ENCODE measurements around the gene TMEM208.

TMEM208 gene

DNA sequence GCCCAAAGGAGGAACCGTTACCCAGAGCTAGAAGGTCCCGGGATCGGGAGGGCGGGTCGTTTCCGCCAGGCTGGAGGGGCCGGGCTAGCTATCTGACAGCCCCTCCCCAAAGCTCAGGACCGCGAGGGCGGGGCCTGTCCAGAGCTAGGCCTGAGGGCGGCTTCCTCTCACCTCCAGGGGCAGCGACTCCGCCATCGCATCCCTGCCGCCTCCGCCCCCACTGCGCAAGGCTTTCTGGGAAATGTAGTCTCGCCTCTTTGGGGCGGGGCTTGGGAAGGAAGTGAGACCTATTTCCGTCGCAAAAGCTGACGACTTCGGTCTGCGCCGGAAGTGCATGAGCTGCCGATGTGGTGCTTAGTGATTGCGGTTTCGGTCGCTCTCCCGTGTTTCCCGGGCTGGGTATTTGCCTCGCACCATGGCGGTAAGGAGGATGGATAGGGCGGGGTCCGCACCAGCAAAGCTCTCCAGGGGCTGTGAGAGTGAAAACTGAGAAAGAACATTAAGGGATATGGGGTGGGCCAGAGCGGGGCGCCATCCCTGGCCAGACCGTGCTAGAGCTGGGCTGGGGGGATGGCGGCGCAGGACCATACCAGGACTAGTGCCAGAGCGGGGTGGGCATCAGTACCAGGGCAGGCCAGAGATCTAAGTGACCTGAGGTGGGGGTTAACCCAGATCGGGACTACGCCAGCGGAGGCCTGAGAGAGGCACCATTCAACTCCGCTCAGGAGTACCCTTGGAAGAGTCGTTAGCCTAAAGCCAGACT, at the start of gene TMEM208:
Gene TMEM208 (plus strand): TSS at position 327 of the 763 bp plus-strand sequence. CDS start 89 bp downstream, at position 416.
- in situ Hi-C loops (cut with MboI; ENCODE audit: low sequenced_read_pairs): no loop called here

GRCh38 chr16:67177743-67178699, 48.9 kb upstream of the TMEM208 start:
- in situ Hi-C loops (cut with MboI; ENCODE audit: low sequenced_read_pairs): no loop called here

DNA sequence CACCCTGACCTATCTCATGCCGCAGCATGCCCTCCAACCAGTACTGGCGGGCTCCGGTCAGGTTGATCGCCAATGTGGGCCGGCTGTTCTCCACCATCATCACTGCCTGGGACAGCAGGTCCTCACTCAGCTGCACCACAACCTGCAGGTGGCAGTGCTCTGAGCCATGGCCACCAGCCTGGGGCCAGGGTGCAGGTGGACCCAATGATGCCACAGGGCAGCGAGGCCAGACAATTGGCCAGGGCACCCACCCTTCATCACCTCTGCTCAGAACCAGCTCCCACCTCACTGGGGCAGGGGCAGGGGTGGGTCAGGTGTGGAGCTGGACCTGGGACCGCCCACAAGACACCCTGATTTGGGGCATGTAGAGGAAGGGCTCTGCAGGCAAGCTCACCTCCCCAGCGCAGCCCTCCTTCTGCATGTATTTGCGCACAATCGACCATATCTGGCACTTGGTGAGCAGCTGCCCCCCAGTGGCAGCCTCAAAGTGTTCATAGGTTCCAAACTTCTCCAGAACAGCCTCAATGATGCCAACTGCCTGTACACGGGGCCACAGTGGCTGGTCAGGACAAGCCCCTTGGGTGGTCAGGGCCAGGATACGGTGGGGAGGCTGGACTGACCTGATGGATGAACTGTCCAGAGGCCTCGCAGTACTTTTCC, 47.4 kb upstream of the TMEM208 start:
- in situ Hi-C loops (cut with MboI; ENCODE audit: low sequenced_read_pairs): no loop called here

GRCh38 chr16:67180166-67180565, 46.8 kb upstream of the TMEM208 start:
- in situ Hi-C loops (cut with MboI; ENCODE audit: low sequenced_read_pairs): no loop called here

- in situ Hi-C loops (cut with MboI; ENCODE audit: low sequenced_read_pairs): no loop called here
Measured at GRCh38 chr16:67181346-67181745, 45.6 kb upstream of the TMEM208 start.

DNA sequence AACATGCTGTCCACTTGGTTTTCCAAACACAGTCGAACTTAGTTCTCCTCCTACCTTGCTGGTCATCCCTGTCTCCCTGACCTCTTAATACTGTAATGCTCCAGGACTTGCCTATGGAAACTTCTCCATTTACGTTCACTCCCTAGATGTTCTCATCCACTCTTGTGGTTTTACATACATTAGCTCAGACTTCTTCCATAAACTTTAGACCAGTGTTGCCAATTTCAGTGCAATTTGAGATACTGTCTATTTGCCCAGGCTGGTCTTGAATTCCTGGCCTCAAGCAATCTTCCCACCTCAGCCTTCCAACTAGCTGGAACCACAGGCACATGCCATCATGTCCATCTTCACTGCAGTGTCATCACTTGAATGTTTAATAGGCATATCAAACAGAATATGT, 44.6 kb upstream of the TMEM208 start:
- in situ Hi-C loops (cut with MboI; ENCODE audit: low sequenced_read_pairs): no loop called here

DNA sequence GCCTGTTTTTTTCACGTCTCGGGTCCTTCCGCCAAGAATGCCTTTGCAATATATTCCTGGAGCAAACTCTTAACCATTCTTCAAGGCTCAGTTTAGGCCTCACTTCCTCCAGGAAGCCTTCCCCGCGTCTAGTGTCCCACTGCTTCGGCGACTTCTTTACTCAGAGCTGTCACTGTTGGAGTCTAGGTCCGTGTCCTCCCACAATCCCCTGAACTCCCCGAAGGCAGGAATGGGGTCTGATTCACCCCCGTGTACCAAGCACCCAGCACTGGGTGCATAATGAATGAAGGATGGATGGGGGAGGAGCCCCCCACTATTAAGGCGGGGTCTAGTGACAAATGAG, 43.7 kb upstream of the TMEM208 start:
- in situ Hi-C loops (cut with MboI; ENCODE audit: low sequenced_read_pairs): no loop called here

DNA sequence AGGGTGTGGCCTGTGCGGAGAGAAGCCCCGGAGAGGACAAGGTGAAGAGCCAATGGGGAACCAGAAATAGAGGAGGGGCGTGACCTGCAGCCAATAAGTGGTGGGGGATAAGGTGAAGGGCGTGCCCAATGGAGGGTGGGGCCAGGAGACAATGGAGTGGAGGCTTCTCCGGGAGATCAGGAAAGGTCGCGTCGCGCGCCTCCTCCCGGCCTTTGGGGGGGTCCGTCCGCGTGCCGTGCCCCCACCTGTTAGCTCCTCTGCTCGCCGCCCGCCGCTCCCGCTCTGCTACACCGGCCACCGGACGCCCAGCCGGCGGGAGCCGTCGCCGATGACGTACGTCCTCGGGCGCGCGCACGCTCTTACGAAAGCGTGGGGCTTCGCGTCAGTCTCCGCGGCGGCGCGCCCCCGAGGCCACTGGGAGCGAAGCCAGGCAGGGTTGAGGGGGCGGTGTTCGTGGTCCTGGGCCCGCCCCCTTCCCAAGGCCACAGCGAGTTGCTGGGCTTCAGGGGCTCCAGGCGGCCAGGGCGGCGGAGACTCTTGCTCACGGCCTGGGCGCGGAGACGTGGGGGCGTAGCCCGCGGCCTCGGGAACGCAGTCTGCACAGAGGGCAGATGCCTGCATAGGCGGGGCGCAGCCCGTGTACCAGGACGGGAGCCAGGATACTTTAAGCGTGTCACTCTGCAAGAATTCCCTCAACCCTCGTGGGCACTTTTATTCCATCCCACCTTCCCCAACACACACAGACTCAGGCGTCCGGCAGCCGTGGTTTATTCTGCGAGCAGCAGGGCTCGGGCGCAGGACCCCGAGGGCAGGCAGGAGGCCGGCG, 43.1 kb upstream of the TMEM208 start, which contains the start of gene MATCAP1:
Gene MATCAP1 (minus strand): TSS at position 337 of the 826 bp plus-strand sequence. CDS start 3,353 bp downstream, outside the sequence.
- in situ Hi-C loops (cut with MboI; ENCODE audit: low sequenced_read_pairs): no loop called here

DNA sequence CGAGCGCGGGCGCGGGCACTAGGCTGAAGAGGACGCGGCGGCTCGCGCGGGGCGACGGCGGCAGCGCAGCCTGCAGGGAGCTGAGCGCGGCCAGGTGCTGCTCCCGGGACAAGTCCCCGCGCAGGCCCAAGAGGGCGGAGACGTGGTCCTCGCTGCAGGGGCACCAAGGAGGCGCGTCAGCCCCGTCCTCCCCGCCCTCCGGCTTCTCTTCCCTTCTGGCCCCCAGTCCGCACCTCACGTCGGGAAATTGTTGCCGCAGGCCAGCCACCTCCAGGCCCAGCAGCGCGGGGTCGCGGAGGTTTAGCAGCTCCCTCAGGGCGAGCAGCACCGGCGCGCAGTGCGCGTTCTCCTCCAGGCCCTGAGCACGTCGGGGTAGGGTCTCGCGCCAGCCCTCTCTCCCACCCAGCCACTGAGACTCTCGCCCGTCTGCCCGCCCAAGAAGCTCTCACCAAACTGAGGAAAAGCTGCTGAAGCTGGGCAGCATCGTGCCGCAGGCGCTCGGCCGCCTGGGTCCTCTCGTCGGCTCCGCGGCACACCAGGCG, 42.4 kb upstream of the TMEM208 start:
- in situ Hi-C loops (cut with MboI; ENCODE audit: low sequenced_read_pairs): no loop called here

DNA sequence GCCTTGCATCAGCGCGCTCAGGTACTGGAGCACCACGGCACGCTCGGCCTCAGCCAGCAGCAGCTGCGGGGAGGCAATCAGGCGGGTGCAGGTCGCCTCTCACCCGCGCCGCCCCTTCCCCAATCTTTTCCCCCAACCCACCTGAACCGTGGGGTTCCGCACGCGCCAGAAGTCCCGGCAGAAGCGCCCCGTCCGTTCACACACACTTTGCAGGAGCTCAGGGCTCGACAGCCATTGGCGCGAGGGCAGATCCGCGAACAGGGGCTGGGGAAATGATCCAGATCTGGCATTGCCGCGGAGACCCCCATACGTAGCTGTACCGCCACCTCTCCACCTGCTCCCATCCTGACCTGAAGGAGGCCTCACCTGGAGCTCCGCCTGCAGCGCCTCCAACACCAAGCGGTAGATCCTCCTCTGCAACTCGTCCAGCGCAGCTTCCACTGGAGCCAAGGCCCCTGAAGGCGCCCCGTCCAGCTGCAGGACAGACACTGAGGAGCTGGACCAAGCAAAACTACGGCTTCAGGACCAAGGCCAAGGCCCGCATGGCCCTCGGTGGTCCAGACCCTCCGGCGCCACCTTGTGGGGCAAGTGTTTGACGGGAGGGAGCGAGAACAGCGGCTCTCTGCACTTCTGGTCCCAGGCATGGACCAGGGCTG, 41.8 kb upstream of the TMEM208 start:
- in situ Hi-C loops (cut with MboI; ENCODE audit: low sequenced_read_pairs): no loop called here

- in situ Hi-C loops (cut with MboI; ENCODE audit: low sequenced_read_pairs): no loop called here
Measured at GRCh38 chr16:67185651-67186134, 41.2 kb upstream of the TMEM208 start.

DNA sequence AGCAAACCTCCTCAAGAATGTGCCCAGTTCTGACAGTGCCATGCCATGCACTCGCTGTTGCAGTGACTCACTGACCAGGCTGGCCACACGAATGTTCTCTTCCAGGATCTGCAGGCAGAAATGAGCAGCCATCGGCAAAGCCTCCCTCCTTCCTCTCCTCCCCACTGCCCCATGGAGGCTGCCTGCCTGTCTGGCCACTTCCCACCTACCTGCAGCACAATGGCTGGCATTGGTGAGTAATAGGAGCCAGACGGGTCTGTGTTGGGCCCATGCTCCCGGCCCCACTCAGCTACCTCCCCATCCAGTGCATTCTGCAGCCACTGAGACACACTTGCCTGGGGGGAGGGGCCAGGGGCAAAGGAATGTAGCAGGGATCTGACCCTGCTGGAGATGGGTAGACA, 40.4 kb upstream of the TMEM208 start:
- in situ Hi-C loops (cut with MboI; ENCODE audit: low sequenced_read_pairs): no loop called here

- in situ Hi-C loops (cut with MboI; ENCODE audit: low sequenced_read_pairs): no loop called here
Measured at GRCh38 chr16:67187175-67187890, 39.6 kb upstream of the TMEM208 start.

- in situ Hi-C loops (cut with MboI; ENCODE audit: low sequenced_read_pairs): no loop called here
Measured at GRCh38 chr16:67188323-67188722, 38.6 kb upstream of the TMEM208 start.

DNA sequence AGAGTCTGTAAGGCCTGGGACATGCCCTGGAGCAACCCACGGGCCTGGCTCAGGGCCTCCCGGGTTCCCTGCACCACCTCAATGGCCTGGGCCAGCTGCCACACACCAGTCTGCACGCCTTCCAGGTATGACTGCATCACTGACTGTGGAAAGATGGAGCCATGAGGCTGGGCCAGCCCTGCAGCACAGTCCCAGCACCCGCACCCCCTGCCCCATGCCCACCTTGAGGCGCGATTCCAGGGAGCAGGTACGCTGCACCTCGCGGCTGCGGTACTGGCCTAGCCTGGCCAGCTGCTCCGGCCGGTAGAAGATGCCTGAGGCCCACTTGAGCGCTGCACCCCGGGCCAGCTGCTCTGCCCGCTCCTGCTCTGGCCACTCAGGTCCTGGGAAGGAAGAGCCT, 38.1 kb upstream of the TMEM208 start:
- in situ Hi-C loops (cut with MboI; ENCODE audit: low sequenced_read_pairs): no loop called here

GRCh38 chr16:67190041-67190440, 36.9 kb upstream of the TMEM208 start, which contains the start of gene EXOC3L1:
Gene EXOC3L1 (minus strand): TSS chr16:67190136. CDS start chr16:67189676, 460 bp downstream.
- in situ Hi-C loops (cut with MboI; ENCODE audit: low sequenced_read_pairs): no loop called here

DNA sequence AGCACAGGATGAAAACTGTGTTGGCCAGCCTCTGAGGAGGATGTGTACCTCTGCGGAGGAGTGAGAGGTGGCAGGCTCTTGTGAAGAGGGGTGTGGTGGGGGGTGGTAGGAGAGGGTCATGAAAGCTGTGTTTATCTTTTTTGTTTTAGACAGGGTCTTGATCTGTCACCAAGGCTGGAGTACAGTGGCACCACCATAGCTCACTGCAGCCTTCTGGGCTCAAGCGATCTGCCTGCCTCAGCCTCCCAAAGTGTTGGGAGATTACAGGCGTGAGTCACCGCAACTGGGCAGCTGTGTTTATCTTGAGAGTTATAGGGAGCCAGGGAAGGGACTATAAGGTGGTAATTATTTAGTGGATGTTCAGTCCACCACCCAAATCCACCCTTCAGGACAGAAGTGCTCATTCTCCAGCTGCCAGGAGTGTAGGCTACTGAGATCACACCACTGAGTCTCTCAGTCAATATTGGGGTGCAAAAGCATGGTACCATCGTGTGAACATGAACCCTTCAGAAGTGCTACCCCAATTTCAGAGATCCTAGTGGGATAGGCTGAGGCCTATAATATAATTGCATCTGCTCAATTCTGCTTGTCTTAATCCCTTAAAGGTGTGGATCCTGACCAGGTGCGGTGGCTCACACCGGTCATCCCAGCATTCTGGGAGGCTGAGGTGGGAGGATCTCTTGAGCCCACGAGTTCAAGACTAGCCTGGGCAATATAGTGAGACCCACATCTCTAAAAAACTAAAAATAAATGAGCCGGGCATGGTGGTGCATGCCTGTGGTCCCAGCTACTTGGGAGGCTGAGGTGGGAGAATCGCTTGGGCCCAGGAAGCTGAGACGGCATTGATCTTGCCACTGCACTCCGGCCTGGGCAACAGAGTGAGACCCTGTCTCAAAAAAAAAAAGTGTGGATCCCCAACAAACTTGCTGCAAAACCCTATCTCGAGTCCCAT, 36.2 kb upstream of the TMEM208 start:
- in situ Hi-C loops (cut with MboI; ENCODE audit: low sequenced_read_pairs): no loop called here
